Adrenal gland (tissue), 12 donors: Measurements from ENCODE around the gene COL4A1. TPM values are rescaled to one million over a fixed set of nuclear protein-coding genes. Genes with fewer than 3 reads are reported as not detected.

Experiments used
- DNase-seq, 7 donors: peaks; one replicate each; pipeline ENCODE4 v3.0.0-alpha.2; 2019 to 2020
- H3K27ac ChIP-seq, 5 donors: fragments of 200-600 bp; sonication (generic) in 4 of 5; 1 replicate in 3 of 5; 2 replicates in 2 of 5; pipeline versions ENCODE4 v1.5.1 to v1.8.0; 2016 to 2020; ENCODE audit warnings: mild to moderate bottlenecking in 1 of 5
- H3K27me3 ChIP-seq: fragments of 200-600 bp; 2 replicates; pipeline ENCODE4 v1.8.0; 2021
- H3K36me3 ChIP-seq, 2 donors: fragments of 200-600 bp; replicated peaks in 1 of 2; 1 replicate in 1 of 2; 2 replicates in 1 of 2; pipeline versions ENCODE4 v1.5.1 to v1.8.0; 2018 to 2022
- H3K4me1 ChIP-seq, 2 donors: fragments of 200-600 bp; replicated peaks in 1 of 2; 1 replicate in 1 of 2; 2 replicates in 1 of 2; pipeline versions ENCODE4 v1.5.1 to v1.8.0; 2018 to 2021
- H3K4me3 ChIP-seq, 4 donors: fragments of 200-600 bp; sonication (generic) in 3 of 4; one replicate each; pipeline ENCODE4 v1.5.1; 2016 to 2018
- H3K9me3 ChIP-seq, 3 donors: fragments of 200-600 bp; sonication (generic) in 1 of 3; replicated peaks in 1 of 3; 1 replicate in 2 of 3; 2 replicates in 1 of 3; pipeline versions ENCODE4 v1.5.1 to v1.8.0; 2016 to 2021
- POLR2A ChIP-seq, 2 donors: fragments of 450-650 bp; IDR thresholded peaks; one replicate each; pipeline ENCODE4 v1.6.1; 2017; ENCODE audit warnings: antibody characterized with exemption in 2 of 2, mild to moderate bottlenecking in 2 of 2, moderate library complexity in 1 of 2
- WGBS, 4 donors: extraction: QIAGEN DNeasy Blood & Tissue Kit in 2 of 4; methylation state at CpG; one replicate each; pipeline versions ENCODE4 v1.1.5 to v1.1.7; 2013 to 2017; 5-methylcytosine and 5-hydroxymethylcytosine counted together
- intact Hi-C, 2 donors: fragments of 100-400 bp; cut with DNase I; formaldehyde crosslinking; loops; one replicate each; pipeline versions ENCODE4 v1.14.1 to v1.15.0; 2022 to 2023
- polyA plus RNA-seq, 3 donors: library from polyadenylated mRNA; stranded (reverse); fragments of 200-250 nt in 2 of 3; fragments of 350-450 nt in 1 of 3; fragmentation: Illumina TruSeq in 1 of 3; extraction: RNeasy Lipid Tissue Mini Kit (QIAGEN cat#74804) in 1 of 3; gene quantifications; one replicate each; pipeline ENCODE4 v1.2.3, GENCODE V29; 2013 to 2014
- total RNA-seq, 9 donors: library from RNA; depleted of rRNA in 4 of 9; stranded (reverse); fragments of >200 nt in 4 of 9; fragments of 120-200 nt in 1 of 9; fragmentation: NEBNext Ultra II Directional in 1 of 9; extraction: Animal tissue kit (Norgen Biotek cat#: 25700) in 1 of 9; gene quantifications; one replicate each; pipeline versions ENCODE4 v1.1.0 to v1.2.4, GENCODE V29; 2013 to 2023
- TF ChIP-seq, protein P1 (sequence below), 6 experiments: fragments of 450-650 bp in 4 of 6; fragments of 200-600 bp in 2 of 6; sonication (generic) in 1 of 6; IDR thresholded peaks; 1 replicate in 5 of 6; 2 replicates in 1 of 6; pipeline versions ENCODE4 v1.5.1 to v1.8.0; 2016 to 2021; ENCODE audit warnings: antibody characterized with exemption in 6 of 6, mild to moderate bottlenecking in 2 of 6, moderate library complexity in 1 of 6
- donor health status: healthy with polysubstance abuse.
- donor health status: Bipolar disorder and iron deficiency.
- donor health status: DM: yes; HTN: yes; CAD: no.
- donor health status: DM: no; HTN: no; CAD: no.
- donor health status: DM: no; HTN: no; CAD: no.
- donor health status: DM: yes; HTN: yes; CAD: no.

The COL4A1 gene
- total and polyA plus RNA-seq, 12 donors = 62.4 to 364 (median 183) TPM

DNA sequence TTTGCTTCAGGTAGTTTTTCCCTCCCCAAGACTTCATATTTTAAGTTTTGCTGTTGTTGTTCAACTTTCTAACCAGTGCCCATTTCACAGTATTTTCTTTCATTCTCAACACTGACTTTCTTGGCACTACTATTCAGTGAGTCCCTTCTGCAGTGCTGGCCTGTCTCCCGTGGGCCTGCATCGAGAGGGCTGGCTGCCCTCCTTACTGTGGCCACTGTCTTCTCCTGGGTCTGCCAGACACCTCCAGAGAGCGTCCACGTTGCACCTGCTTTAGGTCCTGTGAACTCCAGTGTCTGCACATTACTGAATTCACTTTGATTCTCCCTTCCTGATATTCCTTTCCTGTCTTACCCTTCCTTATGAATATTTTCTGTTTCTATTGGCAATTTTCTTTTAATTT is 27.3 kb downstream of the COL4A1 start:
- WGBS, 4 donors = 71 to 83% (median 75%) methylated on average over 4 of the region's 4 CpGs
- Histone ChIP-seq H3K9me3 (no peaks in the 10 kb centered on the region), H3K4me3 (no peak overlapping the region), H3K27ac (peak overlapping the region in 1 of 5 donors; percentile 56), H3K4me1 (peaks cover 0 to 24% of the 10 kb centered on the region in 2 donors), H3K36me3 (no peaks in the 10 kb centered on the region), H3K27me3 (no peaks in the 10 kb centered on the region)
- TF ChIP-seq, protein P1, sequence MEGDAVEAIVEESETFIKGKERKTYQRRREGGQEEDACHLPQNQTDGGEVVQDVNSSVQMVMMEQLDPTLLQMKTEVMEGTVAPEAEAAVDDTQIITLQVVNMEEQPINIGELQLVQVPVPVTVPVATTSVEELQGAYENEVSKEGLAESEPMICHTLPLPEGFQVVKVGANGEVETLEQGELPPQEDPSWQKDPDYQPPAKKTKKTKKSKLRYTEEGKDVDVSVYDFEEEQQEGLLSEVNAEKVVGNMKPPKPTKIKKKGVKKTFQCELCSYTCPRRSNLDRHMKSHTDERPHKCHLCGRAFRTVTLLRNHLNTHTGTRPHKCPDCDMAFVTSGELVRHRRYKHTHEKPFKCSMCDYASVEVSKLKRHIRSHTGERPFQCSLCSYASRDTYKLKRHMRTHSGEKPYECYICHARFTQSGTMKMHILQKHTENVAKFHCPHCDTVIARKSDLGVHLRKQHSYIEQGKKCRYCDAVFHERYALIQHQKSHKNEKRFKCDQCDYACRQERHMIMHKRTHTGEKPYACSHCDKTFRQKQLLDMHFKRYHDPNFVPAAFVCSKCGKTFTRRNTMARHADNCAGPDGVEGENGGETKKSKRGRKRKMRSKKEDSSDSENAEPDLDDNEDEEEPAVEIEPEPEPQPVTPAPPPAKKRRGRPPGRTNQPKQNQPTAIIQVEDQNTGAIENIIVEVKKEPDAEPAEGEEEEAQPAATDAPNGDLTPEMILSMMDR (IDR thresholded peaks at IDR 0.05) = no peak
- TF ChIP-seq POLR2A (IDR thresholded peaks at IDR 0.05) = no peak
- peak in 1 of 7 donors; percentile 30 for DNase-seq
- intact Hi-C loops = no loop called here

DNA sequence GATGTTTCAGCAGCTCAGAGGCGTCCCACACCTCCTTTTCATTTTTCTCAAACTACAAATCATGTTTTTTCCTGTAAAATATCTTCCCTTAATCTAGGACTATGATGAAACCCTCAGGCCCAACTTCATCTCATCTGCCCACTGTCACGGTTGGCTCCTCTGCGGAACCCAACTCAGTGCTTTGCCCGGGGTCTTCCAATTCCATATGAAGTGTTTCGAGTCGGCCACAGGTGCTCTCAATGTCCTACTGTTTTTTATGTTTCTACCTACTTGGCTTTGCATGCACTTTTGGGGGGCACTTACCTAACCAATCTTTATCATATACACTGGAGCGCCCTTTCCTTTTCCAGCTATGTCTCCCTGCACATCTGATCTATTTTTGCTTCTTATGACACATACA is 28.1 kb downstream of the COL4A1 start:
- Histone ChIP-seq H3K27me3 (no peaks in the 10 kb centered on the region), H3K4me1 (peaks cover 0 to 24% of the 10 kb centered on the region in 2 donors), H3K27ac (peak overlapping the region in 1 of 5 donors; percentile 56), H3K4me3 (no peak overlapping the region), H3K9me3 (no peaks in the 10 kb centered on the region), H3K36me3 (no peaks in the 10 kb centered on the region)
- TF ChIP-seq, protein P1 (IDR thresholded peaks at IDR 0.05) = no peak
- TF ChIP-seq POLR2A (IDR thresholded peaks at IDR 0.05) = no peak
- WGBS, 4 donors = 85 to 93% (median 92%) methylated on average over 7 of the region's 7 CpGs
- intact Hi-C loops = no loop called here
- DNase-seq = peak in 1 of 7 donors; percentile 38

DNA sequence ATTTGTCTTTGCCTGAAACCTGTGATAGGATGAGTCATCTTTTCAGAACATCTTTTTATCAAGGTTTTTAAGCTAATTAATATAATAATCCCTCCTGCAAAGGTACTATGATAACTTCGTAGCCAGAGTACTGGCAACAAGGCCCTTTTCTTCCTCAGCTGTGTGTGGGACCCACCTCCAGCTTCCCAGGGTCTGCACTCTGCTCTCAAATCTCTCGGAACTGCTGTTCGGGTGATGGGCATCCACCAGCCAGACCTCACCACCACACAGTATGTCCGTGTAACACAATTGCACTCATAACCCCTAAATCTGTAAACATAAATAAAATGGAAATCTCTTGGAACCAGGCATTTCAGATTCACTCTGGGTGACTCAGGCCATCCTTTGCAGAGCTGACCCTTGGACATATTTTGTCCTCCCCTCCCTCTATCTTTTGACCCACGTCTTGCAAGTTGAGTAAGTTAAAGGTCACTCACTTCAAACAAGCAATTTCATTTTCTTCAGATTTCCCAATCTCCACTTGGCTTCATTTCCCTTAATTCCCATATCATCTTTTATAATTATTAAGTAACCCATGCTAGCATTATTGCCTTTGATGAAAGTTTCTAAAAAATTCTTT is 29.5 kb downstream of the COL4A1 start:
- 51 to 57% (median 55%) methylated on average over 5 of the region's 5 CpGs for WGBS, 4 donors
- TF ChIP-seq POLR2A (IDR thresholded peaks at IDR 0.05) = no peak
- TF ChIP-seq, protein P1 (IDR thresholded peaks at IDR 0.05) = no peak
- DNase-seq = peak in 1 of 7 donors; percentile 31
- Histone ChIP-seq H3K27ac (peak overlapping the region in 2 of 5 donors; percentile 11 to 68), H3K4me1 (peaks cover 0 to 24% of the 10 kb centered on the region in 2 donors), H3K36me3 (no peaks in the 10 kb centered on the region), H3K27me3 (no peaks in the 10 kb centered on the region), H3K4me3 (no peak overlapping the region), H3K9me3 (no peaks in the 10 kb centered on the region)
- intact Hi-C loops = no loop called here

GRCh38 chr13:110276553-110276950 is 30.4 kb downstream of the COL4A1 start:
- Histone ChIP-seq H3K4me1 (peaks cover 0 to 19% of the 10 kb centered on the region in 2 donors), H3K9me3 (no peaks in the 10 kb centered on the region), H3K27ac (peak overlapping the region in 1 of 5 donors; percentile 68), H3K4me3 (no peak overlapping the region), H3K27me3 (no peaks in the 10 kb centered on the region), H3K36me3 (no peaks in the 10 kb centered on the region)
- intact Hi-C loops = no loop called here
- peak in 1 of 7 donors; percentile 21 for DNase-seq
- TF ChIP-seq POLR2A (IDR thresholded peaks at IDR 0.05) = no peak
- TF ChIP-seq, protein P1 (IDR thresholded peaks at IDR 0.05) = no peak
- WGBS, 4 donors = 86 to 89% (median 87%) methylated on average over 5 of the region's 5 CpGs
